ENCODE data around the gene USP6NL. TPM values are rescaled to one million over a fixed set of nuclear protein-coding genes. Genes with fewer than 3 reads are reported as not detected.

Gene USP6NL
- total RNA-seq, 1 experiment from 2014 or later: 24.6 TPM

- no peak overlapping the region for H3K4me2 ChIP-seq (ENCODE audit: low read length)
- ChIA-PET RAD21 (ENCODE audit: low non-redundant PET in 1 of 2, low total read pairs in 2 of 2, uncharacterized antibody in 2 of 2, unreplicated experiment in 2 of 2) (no interaction called here), POLR2A (no interaction called here), CTCF (no interaction called here)
- no peak overlapping the region for H3K9ac ChIP-seq (ENCODE audit: low read length)
- no peak for ATAC-seq
- no peaks in the 10 kb centered on the region for H3K36me3 ChIP-seq (ENCODE audit: control insufficient read depth in 1 of 2, insufficient read depth in 2 of 2, low read length in 2 of 2)
- H3K27me3 ChIP-seq (ENCODE audit: insufficient read depth, low read length): peaks cover 17% of the 10 kb centered on the region; the same call in 1 of the 2 replicates
- H3K9me2 ChIP-seq (ENCODE audit: insufficient read depth): no peaks in the 10 kb centered on the region
- intact Hi-C loops (cut with micrococcal nuclease): no loop called here
- no peak overlapping the region for H2AFZ ChIP-seq (ENCODE audit: low read depth, low read length, poor library complexity, severe bottlenecking)
- H3K9me3 ChIP-seq (ENCODE audit: control insufficient read depth in 1 of 2, insufficient read depth in 1 of 2, low read depth in 1 of 2, low read length in 2 of 2): no peaks in the 10 kb centered on the region
- H3K79me2 ChIP-seq (ENCODE audit: insufficient read depth, low read length): no peaks in the 10 kb centered on the region
- H3K4me3 ChIP-seq (replicated peaks in 1 of 2; ENCODE audit: low read depth in 1 of 2, low read length in 2 of 2): no peak overlapping the region
- no peaks in the 10 kb centered on the region for H4K20me1 ChIP-seq (ENCODE audit: insufficient read depth)
- DNase-seq (ENCODE audit: low read depth, low spot score): no peak
- H3K4me1 ChIP-seq (ENCODE audit: control insufficient read depth in 1 of 2, insufficient read depth in 2 of 2, low read length in 2 of 2): no peaks in the 10 kb centered on the region
- H3K27ac ChIP-seq (ENCODE audit: low read depth, low read length): no peak overlapping the region
- TF ChIP-seq REST (IDR thresholded peaks at IDR 0.05; ENCODE audit: low read depth) (no peak), FOSL1 (IDR thresholded peaks at IDR 0.05; ENCODE audit: low read depth) (no peak)
- BruUV-seq (replicated peaks): no TSS peak
These were observed 161.7 kb downstream of the USP6NL start for GRCh38 chr10:11449761-11450160.

GRCh38 chr10:11448545-11449244 lies 162.8 kb downstream of the USP6NL start:
- DNase-seq (ENCODE audit: low read depth, low spot score): no peak
- Histone ChIP-seq H3K9me3 (ENCODE audit: control insufficient read depth in 1 of 2, insufficient read depth in 1 of 2, low read depth in 1 of 2, low read length in 2 of 2) (no peaks in the 10 kb centered on the region), H4K20me1 (ENCODE audit: insufficient read depth) (no peaks in the 10 kb centered on the region), H3K9ac (ENCODE audit: low read length) (no peak overlapping the region), H3K9me2 (ENCODE audit: insufficient read depth) (no peaks in the 10 kb centered on the region), H3K4me3 (replicated peaks in 1 of 2; ENCODE audit: low read depth in 1 of 2, low read length in 2 of 2) (no peak overlapping the region), H3K27me3 (ENCODE audit: insufficient read depth, low read length) (peaks cover 17% of the 10 kb centered on the region; the same call in 1 of the 2 replicates), H3K4me1 (ENCODE audit: control insufficient read depth in 1 of 2, insufficient read depth in 2 of 2, low read length in 2 of 2) (no peaks in the 10 kb centered on the region), H3K4me2 (ENCODE audit: low read length) (no peak overlapping the region), H3K79me2 (ENCODE audit: insufficient read depth, low read length) (no peaks in the 10 kb centered on the region), H3K27ac (ENCODE audit: low read depth, low read length) (no peak overlapping the region), H2AFZ (ENCODE audit: low read depth, low read length, poor library complexity, severe bottlenecking) (no peak overlapping the region), H3K36me3 (ENCODE audit: control insufficient read depth in 1 of 2, insufficient read depth in 2 of 2, low read length in 2 of 2) (no peaks in the 10 kb centered on the region)
- ChIA-PET POLR2A (no interaction called here), CTCF (no interaction called here), RAD21 (ENCODE audit: low non-redundant PET in 1 of 2, low total read pairs in 2 of 2, uncharacterized antibody in 2 of 2, unreplicated experiment in 2 of 2) (no interaction called here)
- no peak for ATAC-seq
- BruUV-seq (replicated peaks): no TSS peak
- intact Hi-C loops (cut with micrococcal nuclease): no loop called here
- no peak for TF ChIP-seq POLR2A (IDR thresholded peaks at IDR 0.05; ENCODE audit: borderline replicate concordance, extremely low read depth, insufficient read depth, insufficient read length)
- TF ChIP-seq ZNF274 (IDR thresholded peaks at IDR 0.05; ENCODE audit: low read depth, low read length): no peak
- no peak for TF ChIP-seq CTCF (IDR thresholded peaks at IDR 0.05 in 2 of 3, conservative IDR thresholded peaks at IDR 0.05 in 1 of 3; ENCODE audit: borderline replicate concordance in 1 of 3, insufficient read depth in 1 of 3, low read depth in 2 of 3, low read length in 2 of 3)
- TF ChIP-seq SIN3A (IDR thresholded peaks at IDR 0.05; ENCODE audit: low read depth): no peak
- no peak for TF ChIP-seq ZBTB33 (IDR thresholded peaks at IDR 0.05; ENCODE audit: extremely low read depth, insufficient replicate concordance, low read length)
- TF ChIP-seq JUND (IDR thresholded peaks at IDR 0.05): no peak
- TF ChIP-seq EZH2phosphoT487 (IDR thresholded peaks at IDR 0.05; ENCODE audit: borderline replicate concordance): no peak
- no peak for TF ChIP-seq SRF (IDR thresholded peaks at IDR 0.05; ENCODE audit: low read depth)
- TF ChIP-seq ZFX (IDR thresholded peaks at IDR 0.05): no peak
- TF ChIP-seq TCF7L2 (IDR thresholded peaks at IDR 0.05; ENCODE audit: borderline replicate concordance, extremely low read depth, insufficient read depth, insufficient read length): no peak
